Mesenchymal stem cell (in vitro differentiated cells and primary cell): ENCODE data around the gene HEPN1.

Experiments used
- DNase-seq: peaks from one replicate; pipeline ENCODE4 v3.0.0-alpha.2; 2013
- H2AFZ ChIP-seq: one replicate; pipeline ENCODE4 v1.6.1; 2013; ENCODE audit warnings: low read depth, mild to moderate bottlenecking, control low read depth, inconsistent platforms, low read length, moderate library complexity
- H2AK5ac ChIP-seq: 2 replicates; pipeline ENCODE4 v1.6.1; 2013; ENCODE audit warnings: low read length, moderate library complexity, mild to moderate bottlenecking, inconsistent platforms; ENCODE audit not compliant: severe bottlenecking
- H2BK120ac ChIP-seq: one replicate; pipeline ENCODE4 v1.6.1; 2013; ENCODE audit warnings: low read depth, mild to moderate bottlenecking, inconsistent platforms, low read length, moderate library complexity
- H2BK12ac ChIP-seq, 2 experiments: one replicate each; pipeline ENCODE4 v1.6.1; 2013; ENCODE audit warnings: inconsistent platforms in 2 of 2, low read length in 2 of 2, mild to moderate bottlenecking in 2 of 2, moderate library complexity in 2 of 2, control low read depth in 1 of 2
- H2BK15ac ChIP-seq: one replicate; pipeline ENCODE4 v1.6.1; 2013; ENCODE audit warnings: mild to moderate bottlenecking, low read depth, inconsistent platforms; ENCODE audit not compliant: poor library complexity, severe bottlenecking
- H2BK5ac ChIP-seq: 2 replicates; pipeline ENCODE4 v1.6.1; 2013; ENCODE audit warnings: low read depth, mild to moderate bottlenecking, low read length, control low read depth, inconsistent platforms; ENCODE audit not compliant: poor library complexity, severe bottlenecking
- H3K14ac ChIP-seq, 2 experiments: one replicate each; pipeline ENCODE4 v1.6.1; 2013; ENCODE audit warnings: inconsistent platforms in 2 of 2, low read length in 2 of 2, control low read depth in 1 of 2, mild to moderate bottlenecking in 1 of 2, moderate library complexity in 1 of 2
- H3K18ac ChIP-seq, 2 experiments: one replicate each; pipeline ENCODE4 v1.6.1; 2013; ENCODE audit warnings: inconsistent platforms in 2 of 2, low read length in 2 of 2, control low read depth in 1 of 2, low read depth in 1 of 2, mild to moderate bottlenecking in 1 of 2
- H3K23ac ChIP-seq, 2 experiments: one replicate each; pipeline ENCODE4 v1.6.1; 2013; ENCODE audit warnings: inconsistent platforms in 2 of 2, low read length in 2 of 2, mild to moderate bottlenecking in 2 of 2, moderate library complexity in 2 of 2, control low read depth in 1 of 2
- H3K27ac ChIP-seq: 2 replicates; pipeline ENCODE4 v1.5.1; 2013; ENCODE audit warnings: mild to moderate bottlenecking, moderate library complexity, low read length, control low read depth, inconsistent platforms; ENCODE audit not compliant: poor library complexity, severe bottlenecking
- H3K27me3 ChIP-seq, 2 experiments: 2 replicates each; pipeline versions ENCODE4 v1.6.1 to v1.7.0; 2013; ENCODE audit warnings: low read length in 2 of 2, mild to moderate bottlenecking in 2 of 2, moderate library complexity in 2 of 2, control low read depth in 1 of 2, inconsistent platforms in 1 of 2; ENCODE audit not compliant: control insufficient read depth in 1 of 2, insufficient read depth in 1 of 2
- H3K36me3 ChIP-seq, 2 experiments: 2 replicates each; pipeline versions ENCODE4 v1.6.1 to v1.7.0; 2013; ENCODE audit warnings: low read length in 2 of 2, control low read depth in 1 of 2, inconsistent platforms in 1 of 2, low read depth in 1 of 2, mild to moderate bottlenecking in 1 of 2; ENCODE audit not compliant: insufficient read depth in 2 of 2, control insufficient read depth in 1 of 2
- H3K4ac ChIP-seq, 2 experiments: one replicate each; pipeline ENCODE4 v1.6.1; 2013; ENCODE audit warnings: inconsistent platforms in 2 of 2, low read length in 2 of 2, mild to moderate bottlenecking in 2 of 2, moderate library complexity in 2 of 2, control low read depth in 1 of 2, low read depth in 1 of 2
- H3K4me1 ChIP-seq: 2 replicates; pipeline ENCODE4 v1.6.1; 2013; ENCODE audit warnings: low read depth, low read length, control low read depth; ENCODE audit not compliant: control insufficient read depth, insufficient read depth
- H3K4me2 ChIP-seq: 2 replicates; pipeline ENCODE4 v1.6.1; 2013; ENCODE audit warnings: low read length, mild to moderate bottlenecking, inconsistent platforms; ENCODE audit not compliant: poor library complexity, severe bottlenecking
- H3K4me3 ChIP-seq, 2 experiments: 2 replicates each; pipeline versions ENCODE4 v1.5.1 to v1.7.0; 2013; ENCODE audit warnings: low read length in 2 of 2, mild to moderate bottlenecking in 2 of 2, control low read depth in 1 of 2, low read depth in 1 of 2; ENCODE audit not compliant: insufficient read depth in 1 of 2
- H3K79me1 ChIP-seq: replicated peaks from 2 replicates; pipeline ENCODE4 v1.6.1; 2013; ENCODE audit warnings: mild to moderate bottlenecking, control low read depth, low read length, inconsistent platforms; ENCODE audit not compliant: poor library complexity, severe bottlenecking
- H3K9ac ChIP-seq: 2 replicates; pipeline ENCODE4 v1.7.0; 2013; ENCODE audit warnings: mild to moderate bottlenecking, low read length, moderate library complexity
- H3K9me3 ChIP-seq: 2 replicates; pipeline ENCODE4 v1.7.0; 2013; ENCODE audit warnings: mild to moderate bottlenecking, low read length; ENCODE audit not compliant: control insufficient read depth
- H4K8ac ChIP-seq: one replicate; pipeline ENCODE4 v1.6.1; 2013; ENCODE audit warnings: inconsistent platforms, mild to moderate bottlenecking, low read length, moderate library complexity
- H4K91ac ChIP-seq: one replicate; pipeline ENCODE4 v1.6.1; 2013; ENCODE audit warnings: mild to moderate bottlenecking, low read length, inconsistent platforms
- WGBS: methylation state at CpG from one replicate; pipeline ENCODE4 v1.1.7; 2013; ENCODE audit warnings: mixed read lengths; 5-methylcytosine and 5-hydroxymethylcytosine counted together

The HEPN1 gene

DNA sequence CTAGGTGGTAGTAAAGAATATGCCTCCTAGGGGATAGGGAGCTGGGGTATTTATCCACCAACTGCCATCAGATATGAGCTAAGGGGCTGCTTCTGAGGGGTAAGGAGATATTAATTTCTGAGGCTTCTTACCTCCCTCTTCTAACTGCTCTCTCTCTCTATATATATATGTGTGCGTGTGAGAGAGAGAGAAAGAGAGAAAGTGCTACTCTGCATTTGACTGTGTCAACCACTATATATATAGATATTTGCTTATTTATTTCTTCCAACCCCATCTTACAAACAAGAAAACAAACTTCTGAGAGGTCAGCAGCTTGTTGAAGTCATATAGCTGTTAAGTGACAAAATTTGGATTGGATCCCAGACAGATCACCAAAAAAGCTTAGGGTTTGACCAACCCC is 22.7 kb downstream of the HEPN1 start:
- Histone ChIP-seq H3K79me1 (no peaks in the 10 kb centered on the region), H4K91ac (no peak overlapping the region), H3K14ac (no peak overlapping the region), H3K4me3 (no peak overlapping the region), H3K4ac (no peak overlapping the region), H4K8ac (no peak overlapping the region), H3K4me2 (no peak overlapping the region), H2AFZ (no peak overlapping the region), H3K9ac (no peak overlapping the region), H3K36me3 (no peaks in the 10 kb centered on the region), H2BK5ac (no peak overlapping the region), H3K18ac (no peak overlapping the region), H2BK15ac (no peak overlapping the region), H2BK12ac (no peak overlapping the region), H2BK120ac (no peak overlapping the region), H3K23ac (no peak overlapping the region), H2AK5ac (no peak overlapping the region), H3K9me3 (no peaks in the 10 kb centered on the region), H3K4me1 (no peaks in the 10 kb centered on the region), H3K27ac (no peak overlapping the region), H3K27me3 (no peaks in the 10 kb centered on the region)
- WGBS = no CpG with 5 or more reads among the region's 1 CpG
- DNase-seq = no peak

DNA sequence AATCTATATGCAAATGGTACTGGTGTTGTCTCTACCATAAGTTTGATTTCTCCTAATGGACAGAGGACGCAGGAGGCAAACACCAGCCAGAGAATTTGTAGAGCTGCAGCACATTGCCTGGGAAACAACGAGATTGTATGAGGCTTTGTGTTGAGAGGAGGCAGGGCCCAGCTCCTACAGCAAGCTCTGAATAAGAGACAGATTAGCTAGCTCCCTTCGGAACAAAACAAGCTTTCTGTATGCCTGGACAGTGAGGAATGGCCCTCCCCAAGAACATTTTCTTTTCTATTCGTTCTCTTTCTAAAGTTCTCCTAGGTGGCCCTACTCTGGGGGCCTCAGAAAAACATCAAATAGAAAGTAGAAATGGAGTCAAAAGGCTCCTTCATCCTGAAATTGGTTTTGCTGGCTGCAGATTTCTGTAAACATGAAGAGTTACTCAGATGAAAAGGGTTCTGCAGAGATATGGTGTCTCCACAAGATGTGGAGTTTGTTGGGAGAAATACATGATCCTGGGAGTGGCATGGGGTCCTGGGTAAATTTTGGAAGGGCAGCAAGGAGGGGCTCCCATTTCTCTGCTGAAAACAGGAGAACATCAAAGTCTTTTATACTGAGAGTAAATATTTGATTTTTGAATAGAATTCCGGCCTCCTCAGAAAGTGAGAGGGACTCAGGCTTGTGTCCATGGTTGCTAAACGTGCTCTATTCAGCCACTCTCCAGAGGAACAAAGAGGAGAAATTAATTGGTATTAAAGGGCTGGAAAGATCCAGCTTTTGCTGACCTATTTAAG is 23.6 kb downstream of the HEPN1 start:
- Histone ChIP-seq H3K14ac (no peak overlapping the region), H3K27ac (no peak overlapping the region), H3K27me3 (no peaks in the 10 kb centered on the region), H3K18ac (no peak overlapping the region), H2AK5ac (no peak overlapping the region), H3K4ac (no peak overlapping the region), H4K8ac (no peak overlapping the region), H3K4me2 (no peak overlapping the region), H2AFZ (no peak overlapping the region), H2BK12ac (no peak overlapping the region), H3K4me3 (no peak overlapping the region), H4K91ac (no peak overlapping the region), H3K23ac (no peak overlapping the region), H2BK5ac (no peak overlapping the region), H2BK15ac (no peak overlapping the region), H3K9ac (no peak overlapping the region), H3K36me3 (no peaks in the 10 kb centered on the region), H3K9me3 (no peaks in the 10 kb centered on the region), H2BK120ac (no peak overlapping the region), H3K79me1 (no peaks in the 10 kb centered on the region), H3K4me1 (no peaks in the 10 kb centered on the region)
- WGBS = 78% methylated on average over 6 of the region's 6 CpGs
- DNase-seq = no peak

DNA sequence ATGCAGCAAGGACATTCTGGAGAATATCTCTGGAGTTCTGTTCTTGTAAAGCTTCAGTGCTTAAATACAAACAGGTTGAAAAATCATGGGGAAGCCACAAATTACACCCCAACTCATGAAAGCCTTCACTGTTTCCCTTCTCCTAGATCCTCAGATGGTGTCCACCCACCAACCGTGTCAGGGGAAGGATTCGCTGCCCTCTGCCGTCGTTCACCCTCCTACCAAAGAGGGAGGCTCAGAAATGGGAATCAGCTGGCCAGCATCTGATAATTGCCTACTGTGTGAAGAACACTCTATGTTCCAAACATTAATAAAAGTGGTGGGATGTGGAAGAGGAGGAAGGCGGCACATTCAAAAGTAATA is 24.2 kb downstream of the HEPN1 start:
- Histone ChIP-seq H3K79me1 (no peaks in the 10 kb centered on the region), H3K23ac (no peak overlapping the region), H2BK120ac (no peak overlapping the region), H3K9me3 (no peaks in the 10 kb centered on the region), H2BK5ac (no peak overlapping the region), H3K9ac (no peak overlapping the region), H2BK12ac (no peak overlapping the region), H2AFZ (no peak overlapping the region), H3K4ac (no peak overlapping the region), H2BK15ac (no peak overlapping the region), H3K4me1 (no peaks in the 10 kb centered on the region), H3K14ac (no peak overlapping the region), H4K8ac (no peak overlapping the region), H3K4me2 (no peak overlapping the region), H2AK5ac (no peak overlapping the region), H3K4me3 (no peak overlapping the region), H3K36me3 (no peaks in the 10 kb centered on the region), H3K27ac (no peak overlapping the region), H3K18ac (no peak overlapping the region), H3K27me3 (no peaks in the 10 kb centered on the region), H4K91ac (no peak overlapping the region)
- 83% methylated on average over 4 of the region's 5 CpGs for WGBS
- DNase-seq = no peak

DNA sequence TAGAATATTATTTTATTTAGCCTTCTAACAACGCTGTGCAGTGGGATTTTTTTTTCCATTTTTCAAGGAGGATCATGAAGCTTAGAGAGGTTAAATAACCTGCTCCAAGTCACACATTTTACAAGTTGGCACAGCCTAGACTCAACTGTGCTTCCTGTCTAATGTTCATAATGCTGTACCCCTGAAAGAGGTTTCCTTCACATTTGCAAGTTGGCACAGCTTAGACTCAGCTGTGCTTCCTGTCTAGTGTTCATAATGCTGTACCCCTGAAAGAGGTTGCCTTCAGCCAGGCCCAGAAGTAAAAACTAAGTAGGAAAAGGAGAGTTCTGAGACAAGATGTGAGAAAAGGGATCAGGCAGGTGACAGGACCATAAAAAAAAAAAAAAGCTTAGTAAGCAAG is 24.7 kb downstream of the HEPN1 start:
- no peak overlapping the region for H3K14ac ChIP-seq
- H2BK12ac ChIP-seq = no peak overlapping the region
- H2BK120ac ChIP-seq = no peak overlapping the region
- 75% methylated on average over 1 of the region's 1 CpG for WGBS
- H3K79me1 ChIP-seq = no peaks in the 10 kb centered on the region
- no peak overlapping the region for H3K4ac ChIP-seq
- H4K8ac ChIP-seq = no peak overlapping the region
- H3K27ac ChIP-seq = no peak overlapping the region
- H4K91ac ChIP-seq = no peak overlapping the region
- H2BK15ac ChIP-seq = no peak overlapping the region
- no peak overlapping the region for H3K23ac ChIP-seq
- no peak overlapping the region for H3K4me3 ChIP-seq
- no peak overlapping the region for H3K9ac ChIP-seq
- H3K36me3 ChIP-seq = no peaks in the 10 kb centered on the region
- no peaks in the 10 kb centered on the region for H3K9me3 ChIP-seq
- DNase-seq = no peak
- no peak overlapping the region for H3K18ac ChIP-seq
- H2BK5ac ChIP-seq = no peak overlapping the region
- H2AFZ ChIP-seq = no peak overlapping the region
- H3K27me3 ChIP-seq = no peaks in the 10 kb centered on the region
- no peak overlapping the region for H3K4me2 ChIP-seq
- H3K4me1 ChIP-seq = no peaks in the 10 kb centered on the region
- H2AK5ac ChIP-seq = no peak overlapping the region
